Neuronal stem cell (in vitro differentiated cells): ENCODE results near the gene CELA2A.
A peak's percentile ranks its signal among the peaks of the same experiment; 100 is the strongest.

ENCODE experiments used
- DNase-seq: peaks from one replicate; pipeline ENCODE4 v3.0.0-alpha.2; 2013; ENCODE audit warnings: low spot score
- H2AFZ ChIP-seq: one replicate; pipeline ENCODE4 v1.6.1; 2013; ENCODE audit warnings: mild to moderate bottlenecking, low read length, inconsistent platforms
- H2AK5ac ChIP-seq: 2 replicates; pipeline ENCODE4 v1.6.1; 2013; ENCODE audit warnings: low read depth, mild to moderate bottlenecking, inconsistent platforms, low read length, moderate library complexity, mixed read lengths
- H2BK120ac ChIP-seq: 2 replicates; pipeline ENCODE4 v1.6.1; 2013; ENCODE audit warnings: low read depth, mild to moderate bottlenecking, inconsistent platforms, low read length, moderate library complexity, mixed read lengths
- H2BK12ac ChIP-seq: one replicate; pipeline ENCODE4 v1.6.1; 2013; ENCODE audit warnings: low read length, inconsistent platforms
- H2BK15ac ChIP-seq: 2 replicates; pipeline ENCODE4 v1.6.1; 2013; ENCODE audit warnings: mild to moderate bottlenecking, low read length, inconsistent platforms, mixed read lengths
- H2BK5ac ChIP-seq: one replicate; pipeline ENCODE4 v1.6.1; 2013; ENCODE audit warnings: inconsistent platforms, mild to moderate bottlenecking, low read length, moderate library complexity
- H3K14ac ChIP-seq: one replicate; pipeline ENCODE4 v1.6.1; 2013; ENCODE audit warnings: low read length, inconsistent platforms
- H3K18ac ChIP-seq: 2 replicates; pipeline ENCODE4 v1.6.1; 2013; ENCODE audit warnings: low read length, inconsistent platforms
- H3K23ac ChIP-seq: 2 replicates; pipeline ENCODE4 v1.6.1; 2013; ENCODE audit warnings: low read depth, mild to moderate bottlenecking, mixed read lengths, low read length, inconsistent platforms; ENCODE audit not compliant: poor library complexity
- H3K27ac ChIP-seq: replicated peaks from 3 replicates; pipeline ENCODE4 v1.5.1; 2013; ENCODE audit warnings: low read length, inconsistent platforms
- H3K27me3 ChIP-seq, 3 experiments: 2 replicates each; pipeline ENCODE4 v1.6.1; 2013; ENCODE audit warnings: low read length in 3 of 3, mild to moderate bottlenecking in 2 of 3, inconsistent platforms in 1 of 3, low read depth in 1 of 3, mixed read lengths in 1 of 3, moderate library complexity in 1 of 3; ENCODE audit not compliant: control insufficient read depth in 3 of 3, insufficient read depth in 3 of 3
- H3K36me3 ChIP-seq, 2 donors: replicated peaks in 1 of 2; 2 replicates each; pipeline ENCODE4 v1.6.1; 2013; ENCODE audit warnings: low read length in 2 of 2; ENCODE audit not compliant: control insufficient read depth in 2 of 2, insufficient read depth in 2 of 2
- H3K4ac ChIP-seq: 2 replicates; pipeline ENCODE4 v1.6.1; 2013; ENCODE audit warnings: inconsistent platforms, mild to moderate bottlenecking, low read length, moderate library complexity
- H3K4me1 ChIP-seq, 2 donors: 1 replicate in 1 of 2; 2 replicates in 1 of 2; pipeline ENCODE4 v1.6.1; 2013; ENCODE audit warnings: low read length in 2 of 2, low read depth in 1 of 2; ENCODE audit not compliant: control insufficient read depth in 2 of 2, insufficient read depth in 1 of 2
- H3K4me2 ChIP-seq: one replicate; pipeline ENCODE4 v1.6.1; 2013; ENCODE audit warnings: mild to moderate bottlenecking, low read length, inconsistent platforms; ENCODE audit not compliant: insufficient read depth, poor library complexity, severe bottlenecking
- H3K4me3 ChIP-seq, 2 donors: 2 replicates each; pipeline ENCODE4 v1.5.1; 2013; ENCODE audit warnings: low read length in 2 of 2, mild to moderate bottlenecking in 2 of 2, inconsistent platforms in 1 of 2, moderate library complexity in 1 of 2
- H3K79me1 ChIP-seq: one replicate; pipeline ENCODE4 v1.6.1; 2013; ENCODE audit warnings: low read depth, mild to moderate bottlenecking, inconsistent platforms, low read length, moderate library complexity
- H3K9ac ChIP-seq: one replicate; pipeline ENCODE4 v1.6.1; 2013; ENCODE audit warnings: mild to moderate bottlenecking, low read depth, low read length, inconsistent platforms; ENCODE audit not compliant: poor library complexity
- H3K9me3 ChIP-seq, 2 donors: replicated peaks in 1 of 2; 2 replicates each; pipeline versions ENCODE3 to v1.6.1; 2013; ENCODE audit warnings: low read length in 2 of 2, mild to moderate bottlenecking in 2 of 2, inconsistent platforms in 1 of 2, low read depth in 1 of 2, mixed read lengths in 1 of 2, moderate library complexity in 1 of 2; ENCODE audit not compliant: control insufficient read depth in 2 of 2, insufficient read depth in 1 of 2
- H4K8ac ChIP-seq: one replicate; pipeline ENCODE4 v1.6.1; 2013; ENCODE audit warnings: low read depth, mild to moderate bottlenecking, inconsistent platforms, low read length, moderate library complexity
- H4K91ac ChIP-seq: one replicate; pipeline ENCODE4 v1.6.1; 2013; ENCODE audit warnings: low read length, low read depth, mild to moderate bottlenecking, inconsistent platforms; ENCODE audit not compliant: poor library complexity
- WGBS, 2 donors: extraction: QIAGEN DNeasy Blood & Tissue Kit; methylation state at CpG; one replicate each; pipeline ENCODE4 v1.1.7; 2013; ENCODE audit warnings: missing lambda C conversion rate in 2 of 2, mixed read lengths in 1 of 2; ENCODE audit not compliant: insufficient read length in 2 of 2, insufficient replicate concordance in 1 of 2; ENCODE audit errors: extremely low coverage in 2 of 2; 5-methylcytosine and 5-hydroxymethylcytosine counted together

CELA2A gene

GRCh38 chr1:15442119-15442518 is 14.4 kb upstream of the CELA2A start:
- no peaks in the 10 kb centered on the region for H3K36me3 ChIP-seq
- H2AK5ac ChIP-seq, result no peak overlapping the region
- no peak overlapping the region for H3K14ac ChIP-seq
- no peak overlapping the region for H3K9ac ChIP-seq
- no peaks in the 10 kb centered on the region for H3K4me1 ChIP-seq
- no peak overlapping the region for H4K91ac ChIP-seq
- no peak overlapping the region for H2BK15ac ChIP-seq
- H3K79me1 ChIP-seq, result no peaks in the 10 kb centered on the region
- H3K27ac ChIP-seq, result no peak overlapping the region
- H3K4me3 ChIP-seq, result no peak overlapping the region
- H3K18ac ChIP-seq, result no peak overlapping the region
- WGBS, 2 donors, result no CpG with 5 or more reads among the region's 8 CpGs
- no peak overlapping the region for H3K4ac ChIP-seq
- H3K4me2 ChIP-seq, result no peak overlapping the region
- no peaks in the 10 kb centered on the region for H3K9me3 ChIP-seq
- peaks cover 0 to 19% (median 0%) of the 10 kb centered on the region in 3 experiments for H3K27me3 ChIP-seq
- DNase-seq, result no peak
- peak overlapping the region; percentile 60 for H3K23ac ChIP-seq
- no peak overlapping the region for H2BK12ac ChIP-seq
- no peak overlapping the region for H2BK120ac ChIP-seq
- H4K8ac ChIP-seq, result no peak overlapping the region
- H2BK5ac ChIP-seq, result no peak overlapping the region
- no peak overlapping the region for H2AFZ ChIP-seq

- Histone ChIP-seq H3K4me2 (no peak overlapping the region), H3K36me3 (no peaks in the 10 kb centered on the region), H3K18ac (no peak overlapping the region), H3K14ac (no peak overlapping the region), H3K9ac (no peak overlapping the region), H3K79me1 (no peaks in the 10 kb centered on the region), H2BK12ac (no peak overlapping the region), H3K23ac (no peak overlapping the region), H2AFZ (no peak overlapping the region), H2BK120ac (no peak overlapping the region), H3K27me3 (peaks cover 0 to 22% (median 0%) of the 10 kb centered on the region in 3 experiments), H3K4me3 (no peak overlapping the region), H2AK5ac (no peak overlapping the region), H3K4ac (no peak overlapping the region), H4K91ac (no peak overlapping the region), H3K27ac (no peak overlapping the region), H3K9me3 (no peaks in the 10 kb centered on the region), H2BK5ac (no peak overlapping the region), H3K4me1 (no peaks in the 10 kb centered on the region), H2BK15ac (no peak overlapping the region), H4K8ac (no peak overlapping the region)
- WGBS, 2 donors, result no CpG with 5 or more reads among the region's 5 CpGs
- DNase-seq, result no peak
These were observed 13.8 kb upstream of the CELA2A start for GRCh38 chr1:15442759-15443158.

- H3K27ac ChIP-seq, result no peak overlapping the region
- peak overlapping the region; percentile 22 for H2AK5ac ChIP-seq
- no peak overlapping the region for H3K9ac ChIP-seq
- no CpG with 5 or more reads among the region's 5 CpGs for WGBS, 2 donors
- peaks cover 0 to 22% (median 0%) of the 10 kb centered on the region in 3 experiments for H3K27me3 ChIP-seq
- H3K4me2 ChIP-seq, result no peak overlapping the region
- no peak for DNase-seq
- no peak overlapping the region for H3K4me3 ChIP-seq
- peak overlapping the region; percentile 33 for H3K18ac ChIP-seq
- no peak overlapping the region for H2BK15ac ChIP-seq
- H2AFZ ChIP-seq, result no peak overlapping the region
- H4K8ac ChIP-seq, result no peak overlapping the region
- H3K9me3 ChIP-seq, result no peaks in the 10 kb centered on the region
- H2BK12ac ChIP-seq, result no peak overlapping the region
- no peaks in the 10 kb centered on the region for H3K36me3 ChIP-seq
- H2BK120ac ChIP-seq, result no peak overlapping the region
- no peak overlapping the region for H3K4ac ChIP-seq
- no peak overlapping the region for H3K14ac ChIP-seq
- H3K23ac ChIP-seq, result peak overlapping the region; percentile 30
- H4K91ac ChIP-seq, result no peak overlapping the region
- H2BK5ac ChIP-seq, result no peak overlapping the region
- no peaks in the 10 kb centered on the region for H3K4me1 ChIP-seq
- no peaks in the 10 kb centered on the region for H3K79me1 ChIP-seq
These were observed 13.3 kb upstream of the CELA2A start for GRCh38 chr1:15443281-15443680.

- Histone ChIP-seq H3K27ac (no peak overlapping the region), H3K4me1 (no peaks in the 10 kb centered on the region), H3K23ac (peak overlapping the region; percentile 16), H2BK12ac (no peak overlapping the region), H2BK5ac (no peak overlapping the region), H3K4me2 (no peak overlapping the region), H2AK5ac (peak overlapping the region; percentile 0), H3K9ac (no peak overlapping the region), H3K18ac (peak overlapping the region; percentile 55), H4K91ac (no peak overlapping the region), H3K4ac (no peak overlapping the region), H3K79me1 (no peaks in the 10 kb centered on the region), H3K4me3 (peak overlapping the region in 1 of 2 donors; percentile 42), H3K9me3 (peaks cover 0 to 4% of the 10 kb centered on the region in 2 donors), H3K36me3 (no peaks in the 10 kb centered on the region), H2BK120ac (no peak overlapping the region), H3K14ac (no peak overlapping the region), H3K27me3 (peaks cover 0 to 22% (median 0%) of the 10 kb centered on the region in 3 experiments), H2AFZ (no peak overlapping the region), H4K8ac (no peak overlapping the region), H2BK15ac (no peak overlapping the region)
- no CpG with 5 or more reads among the region's 17 CpGs for WGBS, 2 donors
- DNase-seq, result no peak
These were observed 11.8 kb upstream of the CELA2A start for GRCh38 chr1:15444468-15445389.
